Measurements from ENCODE around the gene IFNB1.

The IFNB1 gene

DNA sequence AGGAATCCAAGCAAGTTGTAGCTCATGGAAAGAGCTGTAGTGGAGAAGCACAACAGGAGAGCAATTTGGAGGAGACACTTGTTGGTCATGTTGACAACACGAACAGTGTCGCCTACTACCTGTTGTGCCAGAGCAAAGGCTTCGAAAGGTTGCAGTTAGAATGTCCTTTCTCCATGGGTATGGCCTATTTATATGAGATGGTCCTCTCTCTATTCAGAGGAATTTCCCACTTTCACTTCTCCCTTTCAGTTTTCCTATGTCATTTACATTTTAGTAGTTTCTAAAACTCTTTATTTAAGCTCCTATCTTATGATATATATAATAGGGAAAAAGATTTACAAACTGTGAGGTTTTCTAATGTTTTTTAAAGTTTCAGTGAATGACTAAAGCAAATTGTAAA is at the start of gene IFNB1:
TSS of gene IFNB1 (minus strand) at position 162 of the 400 bp plus-strand sequence. CDS start at position 89, 73 bp downstream.
- DNase-seq, result no peak

DNA sequence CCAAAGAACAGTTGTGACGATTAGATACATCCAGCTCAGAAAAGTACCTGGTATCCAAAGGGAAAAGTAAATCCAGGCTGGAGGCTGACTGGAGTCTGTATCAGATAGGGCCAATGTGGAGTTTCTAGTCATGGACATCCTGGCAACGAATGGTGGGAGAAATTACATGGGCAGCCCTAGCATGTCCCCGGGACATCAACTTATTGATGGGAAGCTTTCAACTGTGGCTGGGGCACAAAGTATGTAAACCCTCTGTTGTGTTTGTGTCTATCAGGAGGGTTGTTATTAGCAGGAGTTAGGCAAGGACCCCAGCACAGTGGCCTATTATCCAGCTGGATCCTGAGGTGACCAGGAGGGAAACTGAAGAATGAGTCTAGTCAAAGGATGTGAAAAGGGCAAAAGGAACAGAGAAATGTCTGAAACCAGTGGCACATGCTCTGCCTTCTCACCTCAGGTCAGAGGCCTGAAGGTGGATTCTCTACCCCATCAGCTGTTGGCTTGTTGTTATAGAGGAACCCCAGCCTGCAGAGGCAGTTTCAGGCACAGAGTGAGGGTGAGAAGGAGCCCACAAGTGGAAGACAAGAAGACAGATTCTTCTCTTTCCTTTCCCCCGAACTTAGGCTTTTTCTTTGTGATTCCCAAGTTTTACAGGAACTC is 44.0 kb upstream of the IFNB1 start:
- DNase-seq, result no peak

DNA sequence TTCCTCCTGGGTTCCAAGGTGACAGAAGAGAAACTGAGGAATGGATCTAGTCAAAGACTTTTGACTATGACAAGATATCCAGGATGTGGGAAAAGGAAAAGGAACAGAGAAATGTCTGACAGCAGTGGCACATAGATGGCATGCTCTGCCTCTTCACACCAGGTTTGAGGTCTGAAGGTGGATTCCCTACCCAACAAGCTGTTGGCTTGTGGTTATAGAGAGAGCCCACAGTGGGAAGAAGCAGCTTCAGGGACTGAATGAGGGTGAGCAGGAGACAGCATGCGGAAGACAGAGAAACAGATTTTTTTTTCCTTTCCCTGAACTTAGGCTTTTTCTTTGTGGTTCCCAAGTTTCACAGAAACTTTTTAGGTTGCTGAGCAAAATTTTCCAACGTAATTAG is 43.3 kb upstream of the IFNB1 start:
- no peak for DNase-seq

DNA sequence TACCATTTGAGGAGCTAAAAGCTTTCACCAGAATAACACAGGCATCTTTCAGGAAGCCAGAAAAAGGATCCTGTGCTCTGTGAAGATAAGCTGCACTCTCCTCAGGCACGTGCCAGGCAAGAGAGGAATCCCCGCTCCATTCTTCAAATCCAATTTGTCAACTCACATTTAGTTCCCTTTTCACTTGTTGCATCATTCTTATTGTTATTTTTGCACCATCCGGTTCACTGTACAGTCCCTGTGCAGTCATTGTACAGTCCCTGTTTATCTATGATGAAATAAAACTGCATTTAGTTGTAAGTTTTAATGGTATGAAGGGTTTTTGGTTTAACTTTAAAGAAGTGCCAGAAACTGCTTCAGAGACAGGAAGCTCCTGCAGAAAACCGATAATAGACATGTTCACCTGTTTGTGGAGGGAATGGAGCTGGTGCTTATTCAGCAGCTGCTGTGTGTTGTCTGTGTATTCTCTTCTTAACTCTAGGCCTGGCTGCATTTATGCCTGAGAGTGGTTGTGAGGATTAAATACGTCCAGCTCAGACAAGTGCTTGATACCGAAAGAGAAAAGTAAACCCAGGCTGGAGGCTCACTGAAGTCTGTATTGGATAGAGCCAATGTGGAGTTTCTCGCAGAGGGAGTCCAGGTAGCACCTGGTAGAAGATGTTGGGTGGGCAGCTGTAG is 41.5 kb upstream of the IFNB1 start:
- DNase-seq, result no peak

DNA sequence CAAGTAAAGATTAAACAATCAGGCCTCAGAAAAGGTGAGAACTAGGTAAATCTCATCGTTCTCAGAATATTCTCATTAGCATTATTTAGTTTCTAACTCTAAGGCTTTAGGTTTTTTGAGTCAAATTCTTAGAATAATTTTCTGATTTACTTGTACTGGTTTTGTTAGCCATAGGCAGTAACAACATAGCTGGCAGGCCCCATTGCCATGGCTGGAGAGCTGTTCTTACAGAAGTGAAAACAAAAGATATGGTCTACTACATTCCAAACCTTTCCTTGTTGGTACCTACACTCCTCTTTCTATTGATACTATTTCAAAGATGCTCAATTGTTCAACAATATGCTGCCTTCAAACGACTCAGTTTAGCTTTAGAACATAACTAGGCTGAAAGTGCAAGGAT is 36.6 kb upstream of the IFNB1 start:
- DNase-seq, result no peak

DNA sequence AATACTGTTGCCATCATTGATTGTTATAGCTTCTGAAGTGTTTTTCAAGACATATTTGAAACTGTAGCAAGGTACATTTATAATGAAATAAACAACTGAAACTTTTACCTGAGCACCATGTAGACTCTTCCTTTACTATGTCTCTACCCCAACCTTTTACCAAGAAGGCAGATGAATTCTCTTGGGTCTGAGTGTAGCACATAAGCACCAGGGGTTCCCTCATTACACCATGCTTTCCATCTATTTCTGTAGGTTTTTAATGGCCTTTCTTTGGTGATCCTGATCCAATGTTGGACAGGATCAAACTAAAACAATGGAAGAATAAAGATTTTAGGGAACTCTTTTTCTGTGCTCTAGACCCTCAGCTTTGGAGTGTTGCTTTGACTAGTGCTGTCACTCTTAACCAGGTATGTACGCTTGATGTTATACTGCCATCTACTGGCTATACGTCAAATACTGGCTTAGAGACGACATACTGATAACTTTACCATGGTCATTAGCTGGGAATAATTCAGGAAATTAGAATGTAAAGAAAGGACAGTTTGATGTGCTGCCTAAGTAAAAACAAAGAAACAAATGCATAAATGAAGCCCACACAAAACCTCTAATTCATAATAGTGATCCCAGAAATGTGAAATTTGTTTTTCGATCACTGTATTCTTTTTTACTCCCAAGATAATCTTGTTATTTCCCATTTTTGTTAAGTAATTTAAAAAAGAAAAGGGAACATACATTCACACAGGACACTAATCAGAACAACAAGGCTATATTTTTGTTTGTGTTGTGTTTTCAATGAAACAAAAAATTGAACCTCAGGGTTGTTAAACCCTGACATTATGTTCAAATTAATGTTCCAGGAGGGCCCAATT is 33.2 kb upstream of the IFNB1 start:
- no peak for DNase-seq

DNA sequence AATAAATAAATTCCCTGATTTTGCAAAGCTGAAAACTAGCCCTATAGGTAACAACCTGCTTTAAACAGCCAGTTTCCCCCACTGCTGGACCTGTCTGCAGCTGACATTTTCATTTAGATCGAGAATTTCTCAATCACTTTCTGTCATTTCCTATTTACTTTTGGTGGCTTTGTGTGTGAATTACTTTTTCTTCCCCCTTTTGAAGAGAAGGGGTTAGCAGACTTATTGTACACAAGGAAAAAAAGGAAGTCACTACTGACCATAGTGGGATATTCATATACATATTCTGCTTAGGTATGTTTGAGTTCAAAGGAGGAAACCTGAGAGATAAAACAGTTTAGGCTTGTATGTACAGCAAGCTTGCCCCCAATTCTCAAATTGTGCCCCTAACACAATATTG is 27.0 kb upstream of the IFNB1 start:
- no peak for DNase-seq

DNA sequence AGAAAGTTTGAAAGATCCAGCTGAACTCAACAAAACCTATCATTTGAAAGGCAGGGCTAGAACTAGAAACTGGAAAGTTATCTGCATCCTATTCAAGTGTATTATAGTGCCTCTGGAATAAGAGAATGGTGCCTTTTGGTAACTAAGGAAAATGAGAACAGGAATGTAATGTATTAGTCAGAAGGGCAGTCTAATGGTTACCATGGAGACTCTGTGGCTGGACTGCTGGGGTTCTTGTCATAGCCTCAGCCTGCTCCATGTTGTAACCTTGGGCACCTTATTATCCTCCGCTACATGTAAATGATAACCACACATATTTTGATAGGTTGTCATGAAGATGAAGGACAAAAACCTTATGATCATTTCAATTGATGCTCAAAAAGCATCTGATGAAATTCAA is 24.6 kb upstream of the IFNB1 start:
- no peak for DNase-seq

DNA sequence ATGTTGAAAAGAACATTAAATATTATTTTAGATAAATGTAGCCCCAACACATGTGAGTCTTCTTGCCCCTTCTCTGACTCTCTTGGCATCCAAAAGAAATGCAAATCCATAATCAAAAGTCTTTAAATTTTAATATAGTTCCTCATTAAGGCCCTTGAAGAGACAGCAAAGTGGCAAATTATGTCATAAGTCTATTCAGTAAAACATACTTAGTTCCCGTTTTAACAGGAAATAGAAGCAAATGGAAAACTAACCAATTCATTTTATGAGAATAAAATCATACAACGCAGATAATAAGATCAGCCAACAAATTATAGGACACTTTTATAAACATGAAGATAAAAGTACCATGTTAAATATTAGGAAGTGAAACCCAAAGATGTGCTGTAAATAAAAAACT is 20.1 kb upstream of the IFNB1 start:
- no peak for DNase-seq

DNA sequence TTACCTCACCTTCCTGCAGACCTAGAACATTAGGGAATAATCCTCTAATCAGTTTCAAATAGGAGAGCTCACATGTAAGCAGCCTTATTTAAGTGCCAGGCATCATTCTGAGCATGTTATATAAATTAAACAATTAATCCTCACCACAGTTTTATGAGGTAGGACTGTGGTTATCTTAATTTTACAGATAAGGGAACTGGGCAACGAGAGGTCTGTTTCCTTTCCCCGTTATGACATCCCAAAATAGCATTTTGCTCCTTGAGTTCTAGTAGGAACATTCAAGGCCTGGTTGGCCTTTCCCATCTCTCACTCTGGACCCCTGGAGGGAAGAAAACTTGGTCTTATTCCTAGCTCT is 19.1 kb upstream of the IFNB1 start:
- no peak for DNase-seq

DNA sequence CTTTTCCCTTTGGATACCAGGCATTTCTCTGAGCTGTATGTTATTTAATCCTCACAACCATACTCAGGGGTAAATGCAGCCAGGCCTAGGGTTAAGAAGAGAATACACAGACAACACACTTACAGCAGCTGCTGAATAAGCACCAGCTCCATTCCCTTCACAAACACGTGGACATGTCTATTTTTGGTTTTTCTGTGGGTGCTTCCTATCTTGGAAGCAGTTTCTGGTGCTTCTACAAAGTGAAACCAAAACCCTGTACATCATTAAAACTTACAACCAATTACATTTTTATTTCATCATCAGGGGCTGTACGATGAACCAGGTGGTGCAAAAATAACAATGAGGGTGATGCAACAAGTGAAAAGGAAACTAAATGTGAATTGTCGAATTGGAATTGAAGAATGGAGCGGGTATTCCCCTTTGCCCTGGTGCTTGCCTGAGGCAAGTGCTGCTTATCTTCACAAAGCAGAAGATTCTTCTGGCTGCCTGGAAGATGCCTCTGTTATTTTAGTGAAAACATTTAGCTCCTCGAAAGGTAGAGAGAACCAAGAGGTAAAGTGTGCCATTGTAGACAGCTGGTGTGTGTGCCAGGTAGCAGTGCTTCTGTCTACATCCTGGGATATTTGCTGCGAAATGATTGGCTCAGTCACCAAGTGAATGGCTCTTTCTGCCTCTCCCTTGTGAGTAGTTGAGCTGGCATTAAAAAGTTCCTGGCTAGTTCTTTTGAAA is 18.6 kb upstream of the IFNB1 start:
- no peak for DNase-seq

DNA sequence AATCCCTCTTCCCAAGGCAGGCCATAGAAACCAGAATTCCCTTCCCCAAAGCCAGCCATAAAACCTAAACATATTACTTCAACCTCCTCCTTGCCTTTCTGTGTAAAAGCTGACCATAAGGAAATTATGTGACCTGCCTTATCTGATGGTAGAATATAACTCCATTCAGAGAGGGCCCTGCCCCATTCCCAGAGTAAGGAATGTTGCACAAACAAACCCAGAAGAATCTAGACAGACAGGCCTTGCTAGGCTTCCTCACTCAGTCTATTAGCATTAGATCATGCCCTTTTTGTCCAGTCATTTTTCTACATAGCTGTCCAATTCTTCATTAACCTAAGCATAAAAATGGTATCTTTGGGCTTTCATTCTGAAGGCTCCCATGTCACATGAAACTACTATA is 17.8 kb upstream of the IFNB1 start:
- DNase-seq, result no peak

DNA sequence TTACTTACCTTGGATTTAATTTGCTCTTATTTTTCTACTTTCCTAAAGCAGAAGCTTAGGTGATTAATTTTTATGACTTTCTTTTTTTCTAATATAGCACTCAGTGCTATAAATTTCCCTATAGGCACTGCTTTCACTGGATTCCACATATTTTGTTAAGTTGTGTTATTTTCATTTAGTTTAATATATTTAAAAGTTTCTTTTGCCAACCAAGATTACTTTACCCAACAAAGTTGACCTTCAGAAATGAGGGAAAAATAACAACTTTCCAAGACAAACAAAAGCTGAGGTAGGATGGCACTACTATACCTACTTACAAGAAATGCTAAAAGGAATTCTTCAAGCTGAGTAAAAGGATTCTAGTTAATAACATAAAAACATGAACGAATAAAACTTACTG is 8.8 kb upstream of the IFNB1 start:
- no peak for DNase-seq

DNA sequence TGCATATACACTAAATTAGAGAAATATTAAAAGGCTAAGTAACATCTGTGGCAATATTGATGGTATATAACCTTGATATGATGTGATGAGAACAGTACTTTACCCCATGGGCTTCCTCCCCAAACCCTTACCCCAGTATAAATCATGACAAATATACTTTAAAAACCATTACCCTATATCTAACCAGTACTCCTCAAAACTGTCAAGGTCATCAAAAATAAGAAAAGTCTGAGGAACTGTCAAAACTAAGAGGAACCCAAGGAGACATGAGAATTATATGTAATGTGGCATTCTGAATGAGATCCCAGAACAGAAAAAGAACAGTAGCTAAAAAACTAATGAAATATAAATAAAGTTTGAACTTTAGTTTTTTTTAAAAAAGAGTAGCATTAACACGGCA is 7.3 kb upstream of the IFNB1 start:
- DNase-seq, result no peak

DNA sequence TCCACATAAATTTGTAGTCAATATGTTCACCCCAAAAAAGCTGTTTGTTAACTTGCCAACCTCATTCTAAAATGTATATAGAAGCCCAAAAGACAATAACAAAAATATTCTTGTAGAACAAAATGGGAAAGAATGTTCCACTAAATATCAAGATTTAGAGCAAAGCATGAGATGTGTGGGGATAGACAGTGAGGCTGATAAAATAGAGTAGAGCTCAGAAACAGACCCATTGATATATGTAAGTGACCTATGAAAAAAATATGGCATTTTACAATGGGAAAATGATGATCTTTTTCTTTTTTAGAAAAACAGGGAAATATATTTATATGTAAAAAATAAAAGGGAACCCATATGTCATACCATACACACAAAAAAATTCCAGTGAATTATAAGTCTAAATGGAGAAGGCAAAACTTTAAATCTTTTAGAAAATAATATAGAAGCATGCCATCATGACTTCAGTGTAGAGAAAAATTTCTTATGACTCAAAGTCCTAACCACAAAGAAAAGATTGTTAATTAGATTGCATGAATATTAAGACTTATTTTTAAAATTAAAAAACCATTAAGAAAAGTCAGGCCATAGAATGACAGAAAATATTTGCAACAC is 6.6 kb upstream of the IFNB1 start:
- DNase-seq, result no peak

DNA sequence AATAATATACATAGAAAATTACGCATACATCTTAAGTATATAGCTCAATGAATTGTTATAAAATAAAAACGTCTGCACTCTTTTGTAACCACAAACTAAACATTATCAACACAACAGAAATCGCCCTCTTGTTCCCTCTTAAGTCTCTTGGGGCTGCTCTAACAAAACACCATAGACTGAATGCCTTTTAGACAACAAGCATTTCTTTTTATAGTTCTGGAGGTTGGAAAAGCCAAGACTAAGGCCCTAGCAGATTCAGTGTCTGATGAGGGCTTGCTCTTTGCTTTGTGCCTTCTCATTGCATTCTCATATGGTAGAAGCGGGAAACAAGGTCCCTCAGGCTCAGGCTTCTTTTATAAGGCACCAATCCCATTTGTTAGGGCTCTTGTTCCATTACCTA is 4.9 kb upstream of the IFNB1 start:
- no peak for DNase-seq

DNA sequence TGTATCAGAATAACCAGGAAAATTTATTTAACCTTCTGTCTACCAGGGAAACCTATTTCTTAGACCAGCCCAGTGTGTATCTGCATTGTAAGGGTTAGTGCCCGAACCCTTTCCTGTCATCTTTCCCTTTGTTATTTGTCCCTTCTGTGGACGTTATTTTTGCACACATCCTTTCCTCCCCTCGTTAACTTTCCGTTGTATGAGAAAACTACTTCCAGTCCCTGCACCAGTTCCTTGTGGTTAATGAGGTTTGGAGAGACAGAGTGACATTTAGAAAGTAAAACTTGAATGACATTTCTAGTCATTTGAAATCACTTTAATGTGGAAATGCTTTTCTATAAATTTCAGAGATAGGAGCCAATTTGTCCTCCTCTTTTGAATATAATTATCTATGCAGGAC is 4.3 kb upstream of the IFNB1 start:
- DNase-seq, result no peak

DNA sequence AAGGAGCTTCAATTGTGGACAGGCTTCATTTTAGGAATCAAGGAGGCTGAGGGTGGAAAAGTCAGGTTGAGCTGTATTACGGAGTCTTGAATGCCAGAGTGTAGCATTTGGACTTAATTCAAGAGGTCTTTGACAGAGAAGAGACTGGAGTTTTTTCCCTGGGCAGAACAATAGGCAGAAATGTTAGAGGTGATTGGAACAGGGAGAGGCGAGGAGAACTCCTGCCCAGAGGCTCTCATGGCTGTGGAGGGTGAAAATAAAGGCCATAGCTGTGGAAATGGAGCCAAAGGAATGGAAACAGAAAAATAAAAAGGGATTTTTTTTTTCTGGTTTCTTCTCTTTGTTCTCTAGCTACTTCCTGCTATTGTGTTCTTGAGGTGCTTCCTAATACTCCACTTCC is 3.7 kb upstream of the IFNB1 start:
- DNase-seq, result no peak

DNA sequence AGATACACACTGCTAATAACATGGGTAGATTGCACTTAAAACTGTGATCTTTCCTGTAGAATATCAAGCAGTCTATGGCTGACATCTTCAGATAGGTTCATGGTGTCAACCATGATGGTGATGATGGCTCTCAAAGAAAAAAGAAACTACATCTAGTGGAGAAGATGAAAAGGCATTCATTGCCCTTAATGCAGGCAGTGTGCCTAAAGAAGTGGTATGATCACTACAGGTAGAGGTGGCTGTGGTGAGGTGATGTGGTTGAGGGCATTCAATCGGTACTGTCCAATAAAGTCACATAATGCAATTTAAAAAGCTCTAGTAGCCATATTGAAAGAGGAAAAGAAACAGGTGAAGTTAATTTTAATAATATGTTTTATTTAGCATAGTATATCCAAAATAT is 3.1 kb upstream of the IFNB1 start:
- no peak for DNase-seq

DNA sequence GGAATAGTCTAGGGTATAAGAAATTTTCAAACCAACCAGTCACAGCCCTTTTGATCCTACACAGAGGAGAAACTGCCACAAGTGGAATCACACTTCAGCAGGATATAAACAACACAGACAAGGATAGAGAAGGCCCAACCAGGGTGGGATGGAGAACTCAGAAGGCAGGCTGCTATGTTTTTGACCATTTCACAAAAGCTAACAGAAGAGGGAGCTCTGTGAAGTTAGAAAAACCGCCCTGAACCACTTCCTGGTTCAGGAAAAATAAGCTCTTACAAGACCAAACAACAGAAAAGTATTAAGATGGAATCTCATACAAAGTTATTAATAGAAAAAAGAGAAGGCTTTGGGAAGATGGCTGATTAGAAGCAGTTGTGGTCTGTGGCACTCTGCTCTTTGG is 960 bp upstream of the IFNB1 start:
- no peak for DNase-seq

DNA sequence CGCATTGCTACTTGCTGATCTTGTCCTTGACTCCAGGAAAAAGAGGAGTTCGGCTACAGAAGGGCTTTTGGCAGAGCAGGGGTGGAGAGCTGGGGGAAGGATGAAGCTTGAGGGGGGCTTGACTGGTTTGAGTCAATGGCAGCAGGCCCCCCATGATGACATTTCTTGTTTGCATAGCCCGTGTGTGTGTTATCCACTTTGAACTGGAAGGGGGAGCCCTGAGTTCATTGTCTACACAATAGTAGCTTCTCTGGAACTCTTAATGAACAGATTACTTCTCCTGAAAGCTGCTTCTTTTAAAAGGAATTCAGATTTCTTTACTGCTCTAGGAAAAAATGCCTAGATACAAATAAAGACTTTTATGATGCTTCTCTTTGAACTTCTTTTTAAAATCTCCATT is 2.3 kb downstream of the IFNB1 start:
- DNase-seq, result no peak

DNA sequence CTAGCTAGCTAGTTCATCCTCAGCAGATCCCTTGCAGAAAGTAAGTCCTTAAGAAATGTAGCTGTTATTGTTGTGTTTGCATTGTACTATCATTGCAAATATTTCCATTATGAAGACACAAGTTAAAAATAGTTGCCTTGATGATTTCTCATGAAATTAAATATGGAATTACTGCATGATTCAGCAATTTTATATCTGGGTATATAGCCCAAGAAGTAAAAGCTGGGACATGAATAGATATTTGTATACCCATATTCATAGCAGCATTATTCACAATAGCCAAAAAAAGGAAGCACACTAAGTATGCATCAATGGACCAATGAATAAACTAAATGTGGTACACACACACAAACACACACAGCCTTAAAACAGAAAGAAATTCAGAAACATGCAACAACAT is 6.8 kb downstream of the IFNB1 start:
- no peak for DNase-seq

DNA sequence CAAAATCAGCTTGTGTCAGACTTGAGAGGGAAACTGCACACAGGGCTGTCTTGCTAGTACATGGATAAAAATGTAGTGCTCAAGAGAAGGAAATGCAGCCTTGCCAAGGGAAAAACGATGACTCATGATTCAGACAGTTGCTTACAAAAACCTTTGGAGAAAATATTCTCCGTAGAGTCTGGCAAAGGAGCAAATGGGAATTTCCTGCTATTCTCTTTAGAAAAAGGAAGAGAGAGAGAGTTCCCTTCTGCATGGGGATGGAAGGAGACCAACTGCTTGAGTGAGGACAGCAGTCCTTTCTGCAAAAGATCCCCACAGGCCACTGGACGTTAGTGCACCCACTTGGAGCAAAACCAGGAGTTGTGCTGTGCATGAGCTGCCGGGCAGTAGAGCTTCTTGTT is 7.6 kb downstream of the IFNB1 start:
- DNase-seq, result no peak
